B cell (primary cell): ENCODE measurements around the gene THSD7B. TPM values are rescaled to one million over a fixed set of nuclear protein-coding genes. Genes with fewer than 3 reads are reported as not detected.

ENCODE experiments used
- ATAC-seq: fragments of 200-7000 bp; cut with Tn5 transposase; one replicate; pipeline ENCODE4 v1.10.0; 2021; ENCODE audit warnings: low read depth, mild to moderate bottlenecking, moderate number of reproducible peaks, moderate library complexity
- CTCF ChIA-PET: fragments of 350-600 bp; sonication (Branson Sonifier 250); formaldehyde crosslinking; loops from one replicate; lab custom pipeline; 2021; ENCODE audit warnings: antibody characterized with exemption, inconsistent platforms; lab: Charles Lee
- POLR2A ChIA-PET: fragments of 350-600 bp; sonication (Branson Sonifier 250); formaldehyde crosslinking; loops from one replicate; lab custom pipeline; 2021; ENCODE audit warnings: antibody characterized with exemption; lab: Charles Lee
- DNase-seq: peaks from one replicate; pipeline ENCODE4 v3.0.0; 2013
- H2AFZ ChIP-seq: 2 replicates; pipeline ENCODE4 v1.6.1; 2012; ENCODE audit warnings: mild to moderate bottlenecking, low read depth, low read length; ENCODE audit not compliant: insufficient read depth, poor library complexity, severe bottlenecking
- H3K27ac ChIP-seq, 2 donors: 1 replicate in 1 of 2; 2 replicates in 1 of 2; pipeline ENCODE4 v1.5.1; 2012 to 2013; ENCODE audit warnings: low read length in 2 of 2, mild to moderate bottlenecking in 2 of 2, moderate library complexity in 1 of 2
- H3K27me3 ChIP-seq, 4 experiments: fragments of 200-600 bp in 1 of 4; sonication (generic) in 1 of 4; replicated peaks in 1 of 4; 1 replicate in 2 of 4; 2 replicates in 2 of 4; pipeline versions ENCODE4 v1.6.1 to v1.7.0; 2013 to 2016; ENCODE audit warnings: low read length in 3 of 4, mild to moderate bottlenecking in 2 of 4, mixed read lengths in 1 of 4, moderate library complexity in 1 of 4; ENCODE audit not compliant: insufficient read depth in 4 of 4, control insufficient read depth in 3 of 4; ENCODE audit errors: control extremely low read depth in 1 of 4
- H3K36me3 ChIP-seq, 2 experiments: replicated peaks in 1 of 2; 1 replicate in 1 of 2; 2 replicates in 1 of 2; pipeline versions ENCODE4 v1.6.1 to v1.7.1; 2013; ENCODE audit warnings: low read length in 1 of 2; ENCODE audit not compliant: insufficient read depth in 2 of 2, control insufficient read depth in 1 of 2; ENCODE audit errors: control extremely low read depth in 1 of 2, extremely low read depth in 1 of 2
- H3K4me1 ChIP-seq, 2 donors: fragments of 200-600 bp in 1 of 2; sonication (generic) in 1 of 2; 1 replicate in 1 of 2; 2 replicates in 1 of 2; pipeline versions ENCODE4 v1.5.1 to v1.6.1; 2013 to 2017; ENCODE audit warnings: low read length in 2 of 2; ENCODE audit not compliant: control insufficient read depth in 2 of 2, insufficient read depth in 2 of 2
- H3K4me2 ChIP-seq: replicated peaks from 2 replicates; pipeline ENCODE3; 2012; ENCODE audit warnings: mild to moderate bottlenecking, low read depth, low read length; ENCODE audit not compliant: poor library complexity, severe bottlenecking
- H3K4me3 ChIP-seq, 5 experiments: fragments of 200-600 bp in 1 of 5; sonication (generic) in 1 of 5; 1 replicate in 3 of 5; 2 replicates in 2 of 5; pipeline versions ENCODE4 v1.5.1 to v1.7.0; 2011 to 2016; ENCODE audit warnings: low read length in 4 of 5, mild to moderate bottlenecking in 4 of 5, low read depth in 2 of 5, control low read depth in 1 of 5, moderate library complexity in 1 of 5; ENCODE audit not compliant: insufficient read depth in 1 of 5; ENCODE audit errors: control extremely low read depth in 1 of 5, extremely low read depth in 1 of 5
- H3K79me2 ChIP-seq: fragments of 200-600 bp; sonication (generic); one replicate; pipeline ENCODE4 v1.6.0; 2016; ENCODE audit warnings: low read length; ENCODE audit not compliant: control insufficient read depth, insufficient read depth
- H3K9ac ChIP-seq: fragments of 200-600 bp; sonication (generic); 2 replicates; pipeline ENCODE4 v1.6.1; 2017; ENCODE audit warnings: mild to moderate bottlenecking, low read length, moderate library complexity
- H3K9me3 ChIP-seq, 3 donors: one replicate each; pipeline versions ENCODE4 v1.6.1 to v1.7.1; 2013; ENCODE audit warnings: low read length in 2 of 3; ENCODE audit not compliant: control insufficient read depth in 2 of 3, insufficient read depth in 1 of 3; ENCODE audit errors: control extremely low read depth in 1 of 3
- H4K20me1 ChIP-seq: 2 replicates; pipeline ENCODE4 v1.6.0; 2012; ENCODE audit warnings: mild to moderate bottlenecking, low read length; ENCODE audit not compliant: insufficient read depth, control insufficient read depth, poor library complexity, severe bottlenecking
- H3K27ac Mint-ChIP-seq: one replicate; pipeline ENCODE4 v1.8.0; 2021; ENCODE audit warnings: mixed read lengths
- H3K27me3 Mint-ChIP-seq: one replicate; pipeline ENCODE4 v1.8.0; 2021; ENCODE audit warnings: mixed read lengths
- H3K4me1 Mint-ChIP-seq: one replicate; pipeline ENCODE4 v1.8.0; 2021; ENCODE audit warnings: mixed read lengths
- H3K4me3 Mint-ChIP-seq: one replicate; pipeline ENCODE4 v1.8.0; 2021; ENCODE audit warnings: mixed read lengths
- H3K9me3 Mint-ChIP-seq: one replicate; pipeline ENCODE4 v1.8.0; 2022; ENCODE audit warnings: mixed read lengths; ENCODE audit not compliant: insufficient read depth
- CTCF ChIP-seq: fragments of 200-600 bp; IDR thresholded peaks from one replicate; pipeline ENCODE4 v1.8.0; 2022; ENCODE audit warnings: antibody characterized with exemption, mild to moderate bottlenecking
- EZH2 ChIP-seq: IDR thresholded peaks from 2 replicates; pipeline ENCODE4 v1.6.1; 2012; ENCODE audit warnings: borderline replicate concordance, low read depth, mild to moderate bottlenecking, moderate library complexity, low read length; ENCODE audit not compliant: insufficient read depth, poor library complexity, severe bottlenecking
- WGBS: methylation state at CpG from one replicate; pipeline ENCODE4 v1.1.5; 2013; ENCODE audit warnings: missing lambda C conversion rate; ENCODE audit not compliant: insufficient coverage; 5-methylcytosine and 5-hydroxymethylcytosine counted together
- intact Hi-C: fragments of 100-400 bp; cut with micrococcal nuclease; formaldehyde crosslinking; loops from one replicate; pipeline ENCODE4 v1.10.0; 2022
- polyA plus RNA-seq: library from polyadenylated mRNA; depleted of rRNA; stranded (reverse); fragments of >200 nt; gene quantifications from 2 replicates; pipeline ENCODE4 v1.2.3, GENCODE V29; 2012
- total RNA-seq, 2 donors: library from RNA; stranded (reverse); fragments of 120-200 nt in 1 of 2; gene quantifications; 1 replicate in 1 of 2; 2 replicates in 1 of 2; pipeline versions ENCODE4 v1.2.3 to v1.2.4, GENCODE V29; 2013 to 2022

THSD7B gene
- total and polyA plus RNA-seq, 2 donors (not counting 1 experiment from before 2014, with no cell fraction given): 0.76 TPM; not detected in 1

GRCh38 chr2:136770384-136770783 is 5.0 kb downstream of the THSD7B start:
- no peak overlapping the region for H3K9ac ChIP-seq
- CTCF ChIA-PET: no interaction called here
- POLR2A ChIA-PET: no interaction called here
- peaks cover 4% of the 10 kb centered on the region for H3K4me1 Mint-ChIP-seq
- no peaks in the 10 kb centered on the region for H3K36me3 ChIP-seq
- no peak overlapping the region for H3K27ac Mint-ChIP-seq
- no peaks in the 10 kb centered on the region for H4K20me1 ChIP-seq
- no peak overlapping the region for H2AFZ ChIP-seq
- no peak overlapping the region for H3K4me3 ChIP-seq
- DNase-seq (no peak), ATAC-seq (no peak)
- intact Hi-C loops: no loop called here
- H3K79me2 ChIP-seq: no peaks in the 10 kb centered on the region
- H3K27me3 Mint-ChIP-seq: peaks cover 34% of the 10 kb centered on the region
- peaks cover 0 to 16% (median 9%) of the 10 kb centered on the region in 4 experiments for H3K27me3 ChIP-seq
- H3K9me3 Mint-ChIP-seq: peaks cover 3% of the 10 kb centered on the region
- H3K27ac ChIP-seq: no peak overlapping the region
- H3K4me1 ChIP-seq: no peaks in the 10 kb centered on the region
- no peak overlapping the region for H3K4me3 Mint-ChIP-seq
- no peak for TF ChIP-seq EZH2
- TF ChIP-seq CTCF: no peak
- WGBS: no CpG with 5 or more reads among the region's 1 CpG
- peaks cover 0 to 5% (median 0%) of the 10 kb centered on the region in 3 donors for H3K9me3 ChIP-seq
- H3K4me2 ChIP-seq: no peak overlapping the region

- H3K4me2 ChIP-seq: no peak overlapping the region
- no peaks in the 10 kb centered on the region for H3K9me3 ChIP-seq
- no CpG with 5 or more reads among the region's 2 CpGs for WGBS
- H2AFZ ChIP-seq: no peak overlapping the region
- no peaks in the 10 kb centered on the region for H4K20me1 ChIP-seq
- H3K27ac Mint-ChIP-seq: no peak overlapping the region
- DNase-seq: no peak
- no peak for ATAC-seq
- CTCF ChIA-PET: no interaction called here
- H3K27me3 ChIP-seq: peaks cover 0 to 2% (median 0%) of the 10 kb centered on the region in 4 experiments
- POLR2A ChIA-PET: no interaction called here
- TF ChIP-seq EZH2 (no peak), CTCF (no peak)
- no peak overlapping the region for H3K27ac ChIP-seq
- H3K9me3 Mint-ChIP-seq: no peaks in the 10 kb centered on the region
- H3K79me2 ChIP-seq: no peaks in the 10 kb centered on the region
- no peaks in the 10 kb centered on the region for H3K36me3 ChIP-seq
- no peak overlapping the region for H3K4me3 ChIP-seq
- H3K27me3 Mint-ChIP-seq: peaks cover 20% of the 10 kb centered on the region
- H3K4me1 Mint-ChIP-seq: no peaks in the 10 kb centered on the region
- intact Hi-C loops: no loop called here
- H3K4me3 Mint-ChIP-seq: no peak overlapping the region
- no peak overlapping the region for H3K9ac ChIP-seq
- H3K4me1 ChIP-seq: no peaks in the 10 kb centered on the region
Observed at GRCh38 chr2:136777391-136777790, 12.0 kb downstream of the THSD7B start.
